Ishikawa (cell line): ENCODE measurements around the gene LUZP2.

Source experiments
- EP300 ChIP-seq: IDR thresholded peaks from 2 replicates; pipeline ENCODE4 v1.6.1; 2012; ENCODE audit warnings: borderline replicate concordance
- RAD21 ChIP-seq: IDR thresholded peaks from 2 replicates; pipeline ENCODE4 v1.6.1; 2012; ENCODE audit warnings: low read depth
- TF ChIP-seq, protein P1 (sequence below): IDR thresholded peaks from 2 replicates; pipeline ENCODE4 v1.6.1; 2012; ENCODE audit warnings: low read depth, mild to moderate bottlenecking
- TF ChIP-seq, protein P2 (sequence below): IDR thresholded peaks from 2 replicates; pipeline ENCODE4 v1.6.1; 2012

DNA sequence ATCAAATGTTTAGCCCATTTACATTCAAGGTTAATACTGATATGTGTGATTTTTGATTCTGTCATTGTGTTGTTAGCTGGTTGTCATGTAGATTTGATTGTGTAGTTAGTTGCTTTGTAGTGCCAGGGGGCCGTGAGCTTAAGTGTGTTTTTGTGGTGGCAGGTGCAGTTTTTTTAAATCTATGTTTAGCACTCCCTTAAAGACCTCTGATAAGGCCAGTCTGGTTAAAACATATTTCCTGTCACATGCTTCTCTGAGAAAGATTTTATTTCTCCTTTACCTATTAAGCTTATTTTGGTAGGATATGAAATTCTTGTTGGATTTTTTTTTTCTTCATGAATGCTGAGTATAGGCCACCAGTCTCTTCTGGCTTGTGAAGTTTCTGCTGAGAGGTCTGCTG lies 540.6 kb downstream of the LUZP2 start:
- TF ChIP-seq, protein P1, sequence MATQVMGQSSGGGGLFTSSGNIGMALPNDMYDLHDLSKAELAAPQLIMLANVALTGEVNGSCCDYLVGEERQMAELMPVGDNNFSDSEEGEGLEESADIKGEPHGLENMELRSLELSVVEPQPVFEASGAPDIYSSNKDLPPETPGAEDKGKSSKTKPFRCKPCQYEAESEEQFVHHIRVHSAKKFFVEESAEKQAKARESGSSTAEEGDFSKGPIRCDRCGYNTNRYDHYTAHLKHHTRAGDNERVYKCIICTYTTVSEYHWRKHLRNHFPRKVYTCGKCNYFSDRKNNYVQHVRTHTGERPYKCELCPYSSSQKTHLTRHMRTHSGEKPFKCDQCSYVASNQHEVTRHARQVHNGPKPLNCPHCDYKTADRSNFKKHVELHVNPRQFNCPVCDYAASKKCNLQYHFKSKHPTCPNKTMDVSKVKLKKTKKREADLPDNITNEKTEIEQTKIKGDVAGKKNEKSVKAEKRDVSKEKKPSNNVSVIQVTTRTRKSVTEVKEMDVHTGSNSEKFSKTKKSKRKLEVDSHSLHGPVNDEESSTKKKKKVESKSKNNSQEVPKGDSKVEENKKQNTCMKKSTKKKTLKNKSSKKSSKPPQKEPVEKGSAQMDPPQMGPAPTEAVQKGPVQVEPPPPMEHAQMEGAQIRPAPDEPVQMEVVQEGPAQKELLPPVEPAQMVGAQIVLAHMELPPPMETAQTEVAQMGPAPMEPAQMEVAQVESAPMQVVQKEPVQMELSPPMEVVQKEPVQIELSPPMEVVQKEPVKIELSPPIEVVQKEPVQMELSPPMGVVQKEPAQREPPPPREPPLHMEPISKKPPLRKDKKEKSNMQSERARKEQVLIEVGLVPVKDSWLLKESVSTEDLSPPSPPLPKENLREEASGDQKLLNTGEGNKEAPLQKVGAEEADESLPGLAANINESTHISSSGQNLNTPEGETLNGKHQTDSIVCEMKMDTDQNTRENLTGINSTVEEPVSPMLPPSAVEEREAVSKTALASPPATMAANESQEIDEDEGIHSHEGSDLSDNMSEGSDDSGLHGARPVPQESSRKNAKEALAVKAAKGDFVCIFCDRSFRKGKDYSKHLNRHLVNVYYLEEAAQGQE = no peak
- no peak for TF ChIP-seq EP300
- TF ChIP-seq, protein P2, sequence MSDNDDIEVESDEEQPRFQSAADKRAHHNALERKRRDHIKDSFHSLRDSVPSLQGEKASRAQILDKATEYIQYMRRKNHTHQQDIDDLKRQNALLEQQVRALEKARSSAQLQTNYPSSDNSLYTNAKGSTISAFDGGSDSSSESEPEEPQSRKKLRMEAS = no peak
- TF ChIP-seq RAD21 = no peak
